ENCODE results near the gene HSPA6. TPM values are rescaled to one million over a fixed set of nuclear protein-coding genes. Genes with fewer than 3 reads are reported as not detected.
"Not testable (repeated sequence)": the region's sequence is repeated elsewhere in the genome, so short reads cannot be mapped to it uniquely, and the experiment has no call there.

The HSPA6 gene
- 1 to 10 TPM; 1.2 to 1.4 TPM for total RNA-seq

- peak; percentile 79 for DNase-seq
- not testable (repeated sequence) for H3K36me3 Mint-ChIP-seq, H3K9me3 Mint-ChIP-seq, H3K4me1 Mint-ChIP-seq
- Mint-ChIP-seq H3K27me3 (peaks cover 19% of the 10 kb centered on the region), H3K4me3 (peak within 1 kb of the TSS; percentile 86), H3K27ac (peak within 1 kb of the TSS; percentile 78)
- peak; percentile 70 for ATAC-seq (ENCODE audit: low read depth)
- POLR2A ChIA-PET: interaction anchor here (0.7 kb wide), 1 partner anchor 214 kb away, joined by 3 read pairs; no protein-coding TSS in a partner anchor
These were observed at the start of gene HSPA6 for GRCh38 chr1:161523817-161524741. HSPA6 (plus strand) TSS chr1:161524540; CDS start chr1:161524659, 119 bp downstream.

GRCh38 chr1:161477711-161478110 lies 46.6 kb upstream of the HSPA6 start:
- POLR2A ChIA-PET: not testable (repeated sequence)
- H3K27me3 Mint-ChIP-seq: peaks cover 21% of the 10 kb centered on the region

GRCh38 chr1:161478985-161479384 lies 45.4 kb upstream of the HSPA6 start:
- ATAC-seq (ENCODE audit: low read depth): no peak
- no peaks in the 10 kb centered on the region for H3K4me1 Mint-ChIP-seq
- H3K9me3 Mint-ChIP-seq: peaks cover 8% of the 10 kb centered on the region
- no peak overlapping the region for H3K4me3 Mint-ChIP-seq
- peaks cover 13% of the 10 kb centered on the region for H3K27me3 Mint-ChIP-seq
- no peaks in the 10 kb centered on the region for H3K36me3 Mint-ChIP-seq
- no peak for DNase-seq
- H3K27ac Mint-ChIP-seq: no peak overlapping the region
- POLR2A ChIA-PET: no interaction called here

More at GRCh38 chr1:161477711-161478110, 46.6 kb upstream of the HSPA6 start:
- H3K4me1 Mint-ChIP-seq; DNase-seq; H3K36me3 Mint-ChIP-seq; H3K27ac Mint-ChIP-seq; H3K4me3 Mint-ChIP-seq; H3K9me3 Mint-ChIP-seq; ATAC-seq (ENCODE audit: low read depth): not testable (repeated sequence)

GRCh38 chr1:161480381-161481035 lies 43.8 kb upstream of the HSPA6 start:
- Mint-ChIP-seq H3K27me3 (peaks cover 6% of the 10 kb centered on the region), H3K36me3 (no peaks in the 10 kb centered on the region), H3K4me3 (no peak overlapping the region), H3K27ac (no peak overlapping the region), H3K9me3 (peaks cover 5% of the 10 kb centered on the region), H3K4me1 (no peaks in the 10 kb centered on the region)
- ATAC-seq (ENCODE audit: low read depth) (no peak), DNase-seq (no peak)
- POLR2A ChIA-PET: no interaction called here

GRCh38 chr1:161481624-161482392 lies 42.5 kb upstream of the HSPA6 start:
- peaks cover under 1% of the 10 kb centered on the region for H3K4me1 Mint-ChIP-seq
- peaks cover 4% of the 10 kb centered on the region for H3K27me3 Mint-ChIP-seq
- H3K27ac Mint-ChIP-seq: no peak overlapping the region
- POLR2A ChIA-PET: no interaction called here
- no peak overlapping the region for H3K4me3 Mint-ChIP-seq
- H3K36me3 Mint-ChIP-seq: no peaks in the 10 kb centered on the region
- ATAC-seq (ENCODE audit: low read depth) (no peak), DNase-seq (no peak)
- H3K9me3 Mint-ChIP-seq: no peaks in the 10 kb centered on the region

GRCh38 chr1:161482610-161483009 lies 41.7 kb upstream of the HSPA6 start:
- ATAC-seq (ENCODE audit: low read depth): no peak
- Mint-ChIP-seq H3K27me3 (peaks cover 4% of the 10 kb centered on the region), H3K4me3 (no peak overlapping the region), H3K9me3 (no peaks in the 10 kb centered on the region), H3K27ac (no peak overlapping the region), H3K4me1 (peaks cover 4% of the 10 kb centered on the region), H3K36me3 (no peaks in the 10 kb centered on the region)
- POLR2A ChIA-PET: no interaction called here
- no peak for DNase-seq

- Mint-ChIP-seq H3K4me1 (peaks cover 5% of the 10 kb centered on the region), H3K27ac (no peak overlapping the region), H3K4me3 (no peak overlapping the region), H3K36me3 (no peaks in the 10 kb centered on the region), H3K27me3 (peaks cover 4% of the 10 kb centered on the region), H3K9me3 (no peaks in the 10 kb centered on the region)
- POLR2A ChIA-PET: no interaction called here
- ATAC-seq (ENCODE audit: low read depth) (no peak), DNase-seq (no peak)
These were observed 41.0 kb upstream of the HSPA6 start for GRCh38 chr1:161483361-161483760.

- H3K27me3 Mint-ChIP-seq: peaks cover 8% of the 10 kb centered on the region
- POLR2A ChIA-PET: no interaction called here
- no peak overlapping the region for H3K4me3 Mint-ChIP-seq
- H3K36me3 Mint-ChIP-seq: no peaks in the 10 kb centered on the region
- H3K27ac Mint-ChIP-seq: no peak overlapping the region
- no peaks in the 10 kb centered on the region for H3K9me3 Mint-ChIP-seq
- DNase-seq (no peak), ATAC-seq (ENCODE audit: low read depth) (no peak)
- peaks cover 6% of the 10 kb centered on the region for H3K4me1 Mint-ChIP-seq
These were observed 39.7 kb upstream of the HSPA6 start for GRCh38 chr1:161484613-161485012.

- H3K4me1 Mint-ChIP-seq: peaks cover 22% of the 10 kb centered on the region
- no peaks in the 10 kb centered on the region for H3K36me3 Mint-ChIP-seq
- DNase-seq (no peak), ATAC-seq (ENCODE audit: low read depth) (peak; percentile 72)
- H3K27ac Mint-ChIP-seq: no peak overlapping the region
- no peaks in the 10 kb centered on the region for H3K9me3 Mint-ChIP-seq
- POLR2A ChIA-PET: interaction anchor here (0.6 kb wide), 1 partner anchor 266 kb away, joined by 4 read pairs; no protein-coding TSS in a partner anchor
- H3K27me3 Mint-ChIP-seq: peaks cover 28% of the 10 kb centered on the region
- no peak overlapping the region for H3K4me3 Mint-ChIP-seq
These were observed 37.3 kb upstream of the HSPA6 start for GRCh38 chr1:161486806-161487741.

GRCh38 chr1:161491472-161491871 lies 32.9 kb upstream of the HSPA6 start:
- POLR2A ChIA-PET: no interaction called here
- Mint-ChIP-seq H3K36me3 (no peaks in the 10 kb centered on the region), H3K9me3 (no peaks in the 10 kb centered on the region)

GRCh38 chr1:161492827-161493226 lies 31.5 kb upstream of the HSPA6 start:
- H3K4me3 Mint-ChIP-seq: no peak overlapping the region
- H3K9me3 Mint-ChIP-seq: no peaks in the 10 kb centered on the region
- no peak overlapping the region for H3K27ac Mint-ChIP-seq
- POLR2A ChIA-PET: no interaction called here
- peaks cover 18% of the 10 kb centered on the region for H3K4me1 Mint-ChIP-seq
- DNase-seq: no peak
- H3K27me3 Mint-ChIP-seq: peaks cover 56% of the 10 kb centered on the region
- ATAC-seq (ENCODE audit: low read depth): no peak
- H3K36me3 Mint-ChIP-seq: no peaks in the 10 kb centered on the region

More at GRCh38 chr1:161491472-161491871, 32.9 kb upstream of the HSPA6 start:
- peaks cover 47% of the 10 kb centered on the region for H3K27me3 Mint-ChIP-seq
- peak overlapping the region; percentile 41 for H3K4me3 Mint-ChIP-seq
- peaks cover 23% of the 10 kb centered on the region for H3K4me1 Mint-ChIP-seq
- DNase-seq (no peak), ATAC-seq (ENCODE audit: low read depth) (peak; percentile 61)
- no peak overlapping the region for H3K27ac Mint-ChIP-seq

GRCh38 chr1:161494091-161494735 lies 30.1 kb upstream of the HSPA6 start:
- DNase-seq (no peak), ATAC-seq (ENCODE audit: low read depth) (no peak)
- no peaks in the 10 kb centered on the region for H3K9me3 Mint-ChIP-seq
- no peaks in the 10 kb centered on the region for H3K36me3 Mint-ChIP-seq
- peaks cover 61% of the 10 kb centered on the region for H3K27me3 Mint-ChIP-seq
- POLR2A ChIA-PET: no interaction called here
- no peak overlapping the region for H3K4me3 Mint-ChIP-seq
- no peak overlapping the region for H3K27ac Mint-ChIP-seq
- H3K4me1 Mint-ChIP-seq: peaks cover 19% of the 10 kb centered on the region

Data from activated naive CD8-positive, alpha-beta T cell treated with anti-CD3 and anti-CD28 coated beads, Interleukin-2, amount 10 ng/mL, durations not matched to agents 7 days and 5 days (primary cell).